ENCODE measurements around the gene SLC6A18. TPM values are rescaled to one million over a fixed set of nuclear protein-coding genes. Genes with fewer than 3 reads are reported as not detected.

The SLC6A18 gene
- total and polyA plus RNA-seq, 2 of the 13 experiments (the other 11 are each of a cell fraction or from before 2014, with no cell fraction given): not detected

DNA sequence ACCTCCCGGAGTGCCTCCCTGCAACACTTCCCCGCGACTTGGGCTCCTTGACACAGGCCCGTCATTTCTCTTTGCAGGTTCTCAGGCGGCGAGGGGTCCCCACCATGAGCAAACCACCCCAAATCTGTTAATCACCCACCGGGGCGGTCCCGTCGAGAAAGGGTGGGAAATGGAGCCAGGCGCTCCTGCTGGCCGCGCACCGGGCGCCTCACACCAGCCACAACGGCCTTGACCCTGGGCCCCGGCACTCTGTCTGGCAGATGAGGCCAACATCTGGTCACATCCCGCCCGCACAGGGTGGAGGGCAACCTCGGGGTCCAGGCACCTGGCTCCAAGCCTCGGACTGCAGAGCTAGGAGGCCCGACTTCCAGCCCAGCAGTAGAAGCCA lies 70.5 kb downstream of the SLC6A18 start (continued):
- TF ChIP-seq, protein P1, sequence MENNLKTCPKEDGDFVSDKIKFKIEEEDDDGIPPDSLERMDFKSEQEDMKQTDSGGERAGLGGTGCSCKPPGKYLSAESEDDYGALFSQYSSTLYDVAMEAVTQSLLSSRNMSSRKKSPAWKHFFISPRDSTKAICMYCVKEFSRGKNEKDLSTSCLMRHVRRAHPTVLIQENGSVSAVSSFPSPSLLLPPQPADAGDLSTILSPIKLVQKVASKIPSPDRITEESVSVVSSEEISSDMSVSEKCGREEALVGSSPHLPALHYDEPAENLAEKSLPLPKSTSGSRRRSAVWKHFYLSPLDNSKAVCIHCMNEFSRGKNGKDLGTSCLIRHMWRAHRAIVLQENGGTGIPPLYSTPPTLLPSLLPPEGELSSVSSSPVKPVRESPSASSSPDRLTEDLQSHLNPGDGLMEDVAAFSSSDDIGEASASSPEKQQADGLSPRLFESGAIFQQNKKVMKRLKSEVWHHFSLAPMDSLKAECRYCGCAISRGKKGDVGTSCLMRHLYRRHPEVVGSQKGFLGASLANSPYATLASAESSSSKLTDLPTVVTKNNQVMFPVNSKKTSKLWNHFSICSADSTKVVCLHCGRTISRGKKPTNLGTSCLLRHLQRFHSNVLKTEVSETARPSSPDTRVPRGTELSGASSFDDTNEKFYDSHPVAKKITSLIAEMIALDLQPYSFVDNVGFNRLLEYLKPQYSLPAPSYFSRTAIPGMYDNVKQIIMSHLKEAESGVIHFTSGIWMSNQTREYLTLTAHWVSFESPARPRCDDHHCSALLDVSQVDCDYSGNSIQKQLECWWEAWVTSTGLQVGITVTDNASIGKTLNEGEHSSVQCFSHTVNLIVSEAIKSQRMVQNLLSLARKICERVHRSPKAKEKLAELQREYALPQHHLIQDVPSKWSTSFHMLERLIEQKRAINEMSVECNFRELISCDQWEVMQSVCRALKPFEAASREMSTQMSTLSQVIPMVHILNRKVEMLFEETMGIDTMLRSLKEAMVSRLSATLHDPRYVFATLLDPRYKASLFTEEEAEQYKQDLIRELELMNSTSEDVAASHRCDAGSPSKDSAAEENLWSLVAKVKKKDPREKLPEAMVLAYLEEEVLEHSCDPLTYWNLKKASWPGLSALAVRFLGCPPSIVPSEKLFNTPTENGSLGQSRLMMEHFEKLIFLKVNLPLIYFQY (CRISPR knock-in tag; IDR thresholded peaks at IDR 0.05; ENCODE audit: borderline replicate concordance): no peak
- 0 out of 2 replicates have a peak, but pooled peaks have one; percentile 11 for TF ChIP-seq BCL6 (CRISPR knock-in tag; IDR thresholded peaks at IDR 0.05)
- TF ChIP-seq, protein P2, sequence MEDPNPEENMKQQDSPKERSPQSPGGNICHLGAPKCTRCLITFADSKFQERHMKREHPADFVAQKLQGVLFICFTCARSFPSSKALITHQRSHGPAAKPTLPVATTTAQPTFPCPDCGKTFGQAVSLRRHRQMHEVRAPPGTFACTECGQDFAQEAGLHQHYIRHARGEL (CRISPR knock-in tag; IDR thresholded peaks at IDR 0.05): no peak
- TF ChIP-seq ZNF550 (CRISPR knock-in tag; IDR thresholded peaks at IDR 0.05; ENCODE audit: borderline replicate concordance): no peak
- no peak for TF ChIP-seq SUZ12 (IDR thresholded peaks at IDR 0.05; ENCODE audit: low read depth, low read length)
- TF ChIP-seq CBX2 (IDR thresholded peaks at IDR 0.05; ENCODE audit: low read depth, low read length): no peak
- no peak for TF ChIP-seq CBX2 (CRISPR knock-in tag; IDR thresholded peaks at IDR 0.05; ENCODE audit: low read depth)
- no peak for TF ChIP-seq GATAD1 (CRISPR knock-in tag; IDR thresholded peaks at IDR 0.05)
- no peak for TF ChIP-seq KAT2B (IDR thresholded peaks at IDR 0.05; ENCODE audit: borderline replicate concordance, low read depth, low read length)
- TF ChIP-seq ZBTB38 (CRISPR knock-in tag; IDR thresholded peaks at IDR 0.05): peak; percentile 66; the same call in 1 of the 2 replicates
- TF ChIP-seq ZNF781 (CRISPR knock-in tag; IDR thresholded peaks at IDR 0.05; ENCODE audit: borderline replicate concordance, not compliant biosample characterization): no peak
- TF ChIP-seq ZNF350 (CRISPR knock-in tag; IDR thresholded peaks at IDR 0.05; ENCODE audit: borderline replicate concordance, low read depth): no peak
- no peak for TF ChIP-seq RFX5 (IDR thresholded peaks at IDR 0.05; ENCODE audit: low read depth, low read length)
- TF ChIP-seq NFE2 (CRISPR knock-in tag; IDR thresholded peaks at IDR 0.05): no peak
- no peak for TF ChIP-seq HMG20B (CRISPR knock-in tag; conservative IDR thresholded peaks at IDR 0.05)

Other genes with a start within 250 kb of the SLC6A18 start
- gene NKD2, start 216.6 kb upstream of the SLC6A18 start, total RNA-seq (2016; rRNA removed; fragmentation: Illumina TruSeq; extraction: Trizol): 0.53 and 0.94 TPM in 2 replicates
- gene NKD2, start 216.6 kb upstream of the SLC6A18 start, polyA plus RNA-seq (2011; rRNA removed): 0.81 and 0.82 TPM in 2 replicates
- gene SLC12A7, start 113.3 kb upstream of the SLC6A18 start, total RNA-seq (2016; rRNA removed; fragmentation: Illumina TruSeq; extraction: Trizol): 7.4 and 14.0 TPM in 2 replicates
- 18.5 and 25.6 TPM in 2 replicates for gene SLC12A7, start 113.3 kb upstream of the SLC6A18 start, polyA plus RNA-seq (2011; rRNA removed)
- 0.02 TPM in 1 of 2 replicates, not detected in the other for gene SLC6A19, start 23.8 kb upstream of the SLC6A18 start, total RNA-seq (2016; rRNA removed; fragmentation: Illumina TruSeq; extraction: Trizol)
- gene SLC6A19, start 23.8 kb upstream of the SLC6A18 start, polyA plus RNA-seq (2011; rRNA removed): 0.01 TPM in 1 of 2 replicates, not detected in the other
- 1.2 and 5.9 TPM in 2 replicates for gene TERT, start 69.7 kb downstream of the SLC6A18 start, total RNA-seq (2016; rRNA removed; fragmentation: Illumina TruSeq; extraction: Trizol)
- 3.5 and 4.3 TPM in 2 replicates for gene TERT, start 69.7 kb downstream of the SLC6A18 start, polyA plus RNA-seq (2011; rRNA removed)
- 65.4 and 124 TPM in 2 replicates for gene CLPTM1L, start 119.7 kb downstream of the SLC6A18 start, total RNA-seq (2016; rRNA removed; fragmentation: Illumina TruSeq; extraction: Trizol)
- gene CLPTM1L, start 119.7 kb downstream of the SLC6A18 start, polyA plus RNA-seq (2011; rRNA removed): 80.3 and 99.3 TPM in 2 replicates
- not detected in 2 replicates for gene SLC6A3, start 220.1 kb downstream of the SLC6A18 start, total RNA-seq (2016; rRNA removed; fragmentation: Illumina TruSeq; extraction: Trizol)
- 0.01 and 0.12 TPM in 2 replicates for gene SLC6A3, start 220.1 kb downstream of the SLC6A18 start, polyA plus RNA-seq (2011; rRNA removed)

Measured in HepG2 (cell line).